NOMO-1 (cell line): Measurements from ENCODE around the gene OR11G2.
"Not testable (repeated sequence)": the region's sequence is repeated elsewhere in the genome, so short reads cannot be mapped to it uniquely, and the experiment has no call there.

Experiments used
- DNase-seq, 2 experiments: peaks; one replicate each; lab custom pipeline; 2025; ENCODE audit not compliant: unreplicated experiment in 2 of 2; lab: John Stamatoyannopoulos, UW

The OR11G2 gene

DNA sequence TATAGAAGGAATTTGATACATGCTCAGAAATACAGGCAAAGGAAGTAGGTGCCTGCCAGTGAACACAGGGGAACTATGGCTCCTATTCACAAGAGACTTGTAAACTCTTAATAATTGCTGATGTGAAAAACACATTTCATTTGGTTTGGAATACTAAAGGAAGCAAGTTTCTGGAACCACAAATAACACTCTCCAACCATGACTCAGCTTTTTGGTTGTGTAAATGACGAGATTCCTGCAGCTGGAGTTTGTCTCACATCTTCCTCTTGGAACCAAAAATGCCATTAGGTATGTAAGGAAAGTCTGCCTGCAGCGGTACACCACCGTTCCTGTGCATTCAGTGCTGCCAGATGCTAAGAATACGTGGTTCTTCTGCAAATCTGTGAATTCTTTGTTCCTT is 28.3 kb downstream of the OR11G2 start:
- DNase-seq = no peak

DNA sequence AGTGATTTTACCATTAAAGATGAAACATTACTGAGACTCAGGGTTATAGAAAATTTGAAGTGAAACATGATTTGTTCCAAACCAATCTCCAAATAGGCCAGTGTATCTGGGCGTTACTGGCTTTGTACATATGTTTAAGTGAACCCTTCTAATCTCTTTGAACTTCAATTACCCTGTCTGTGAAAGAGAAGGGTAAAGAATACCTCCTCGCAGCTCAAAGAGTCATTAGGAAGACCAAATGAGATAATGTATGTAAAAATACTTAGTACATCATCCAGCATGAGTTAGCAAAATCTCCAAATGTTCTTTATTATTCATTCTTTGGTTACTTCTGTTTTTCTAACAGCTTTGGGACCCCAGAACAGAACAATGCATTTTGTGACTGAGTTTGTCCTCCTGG is 32.7 kb downstream of the OR11G2 start, which contains the start of gene OR11H6:
Gene OR11H6 (plus strand): TSS at position 301 of the 400 bp plus-strand sequence. CDS start 0 bp downstream, at position 301.
- DNase-seq = no peak

DNA sequence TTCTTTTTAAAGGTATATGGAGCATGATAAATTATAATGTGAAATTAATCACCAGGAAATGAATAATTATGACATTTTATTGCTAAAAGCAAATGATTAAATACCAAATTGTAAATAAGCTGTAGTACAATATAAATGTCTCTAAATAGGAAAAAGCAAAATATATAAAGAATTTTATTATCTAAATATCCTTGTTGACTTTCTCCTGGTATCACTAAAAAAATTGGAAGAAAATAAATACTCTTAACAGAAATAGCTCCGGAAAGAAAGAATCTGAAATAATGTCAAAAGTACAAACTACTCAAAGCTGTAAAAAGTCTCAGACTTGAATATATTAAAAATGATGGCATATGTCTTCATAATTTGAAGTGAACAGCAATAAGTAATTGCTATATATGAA is 38.0 kb downstream of the OR11G2 start, which contains the start of gene OR11H7:
Gene OR11H7 (plus strand): TSS at position 301 of the 400 bp plus-strand sequence.
- no peak for DNase-seq

DNA sequence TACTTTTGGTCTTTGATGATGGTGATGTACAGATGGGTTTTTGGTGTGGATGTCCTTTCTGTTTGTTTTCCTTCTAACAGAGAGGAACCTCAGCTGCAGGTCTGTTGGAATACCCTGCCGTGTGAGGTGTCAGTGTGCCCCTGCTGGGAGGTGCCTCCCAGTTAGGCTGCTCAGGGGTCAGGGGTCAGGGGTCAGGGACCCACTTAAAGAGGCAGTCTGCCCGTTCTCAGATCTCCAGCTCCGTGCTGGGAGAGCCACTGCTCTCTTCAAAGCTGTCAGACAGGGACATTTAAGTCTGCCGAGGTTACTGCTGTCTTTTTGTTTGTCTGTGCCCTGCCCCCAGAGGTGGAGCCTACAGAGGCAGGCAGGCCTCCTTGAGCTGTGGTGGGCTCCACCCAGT is 44.7 kb downstream of the OR11G2 start:
- not testable (repeated sequence) for DNase-seq

DNA sequence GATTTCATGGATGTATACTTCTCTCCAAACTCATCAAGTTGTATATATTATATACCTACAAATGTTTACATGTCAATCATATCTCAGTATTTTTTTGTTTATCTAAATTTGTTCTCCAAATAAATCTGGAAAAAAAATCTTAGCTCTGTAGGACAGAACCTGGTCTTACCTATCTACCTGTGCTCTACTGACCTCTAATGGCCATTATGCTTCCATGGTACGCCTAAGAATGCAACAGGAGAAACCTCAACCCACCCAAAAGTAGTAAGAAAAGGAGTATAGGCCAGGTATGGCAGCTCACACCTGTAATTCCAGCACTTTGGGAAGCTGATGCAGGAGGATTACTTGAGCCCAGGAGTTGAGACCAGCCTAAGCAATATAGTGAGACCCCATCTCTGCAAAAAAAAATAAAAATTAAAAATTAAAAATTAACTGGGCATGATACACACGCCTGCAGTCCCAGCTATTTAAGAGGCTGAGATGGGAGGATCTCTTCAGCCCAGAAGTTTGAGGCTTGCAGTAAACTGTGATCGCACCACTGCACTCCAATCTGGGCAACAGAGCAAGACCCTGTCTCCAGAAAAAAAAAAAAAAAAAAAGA is 57.0 kb downstream of the OR11G2 start:
- peak in 1 of 2 experiments; percentile 25 for DNase-seq
